Thoracic aorta (tissue), 2 donors: ENCODE results near the gene KATNBL1. TPM values are rescaled to one million over a fixed set of nuclear protein-coding genes. Genes with fewer than 3 reads are reported as not detected.
"Not testable (repeated sequence)": the region's sequence is repeated elsewhere in the genome, so short reads cannot be mapped to it uniquely, and the experiment has no call there.

Experiments used
- ATAC-seq: fragments of 150-250 bp; one replicate; pipeline ENCODE4 v1.8.0; 2017; ENCODE audit warnings: low read depth; ENCODE audit not compliant: insufficient number of reproducible peaks, low FRiP score
- DNase-seq: peaks from one replicate; pipeline ENCODE4 v3.0.0-alpha.2; 2020; ENCODE audit warnings: low spot score
- H3K27ac ChIP-seq, 2 donors: fragments of 200-600 bp; sonication (generic); 1 replicate in 1 of 2; 2 replicates in 1 of 2; pipeline ENCODE4 v1.5.1; 2016; ENCODE audit warnings: mild to moderate bottlenecking in 2 of 2, moderate library complexity in 2 of 2
- H3K27me3 ChIP-seq: fragments of 200-600 bp; sonication (generic); replicated peaks from 2 replicates; pipeline ENCODE4 v1.6.0; 2016; ENCODE audit warnings: mild to moderate bottlenecking; ENCODE audit not compliant: insufficient read depth
- H3K36me3 ChIP-seq: fragments of 200-600 bp; sonication (generic); one replicate; pipeline ENCODE4 v1.5.1; 2016
- H3K4me1 ChIP-seq, 2 donors: fragments of 200-600 bp; sonication (generic); 1 replicate in 1 of 2; 2 replicates in 1 of 2; pipeline versions ENCODE4 v1.5.1 to v1.6.0; 2016; ENCODE audit warnings: low read depth in 2 of 2, mild to moderate bottlenecking in 1 of 2; ENCODE audit not compliant: control insufficient read depth in 1 of 2
- H3K4me3 ChIP-seq: fragments of 200-600 bp; sonication (generic); 2 replicates; pipeline ENCODE4 v1.5.1; 2016; ENCODE audit warnings: mild to moderate bottlenecking
- H3K9me3 ChIP-seq: fragments of 200-600 bp; sonication (generic); 2 replicates; pipeline ENCODE4 v1.5.1; 2016
- CTCF ChIP-seq: fragments of 200-600 bp; sonication (generic); IDR thresholded peaks from one replicate; pipeline ENCODE4 v1.5.1; 2019; ENCODE audit warnings: antibody characterized with exemption
- total RNA-seq, 2 donors: library from RNA; depleted of rRNA; stranded (reverse); fragments of >200 nt; gene quantifications; one replicate each; pipeline versions ENCODE4 v1.1.0 to v1.2.3, GENCODE V29; 2016

Gene KATNBL1
- total RNA-seq, 2 donors from 2014 or later, result 61.9 to 93.8 TPM

GRCh38 chr15:34188711-34189110 is 21.2 kb downstream of the KATNBL1 start:
- no peak overlapping the region for H3K27ac ChIP-seq
- H3K4me1 ChIP-seq, result peaks cover 0 to 2% of the 10 kb centered on the region in 2 donors
- no peak for DNase-seq
- no peak for ATAC-seq
- H3K9me3 ChIP-seq, result no peaks in the 10 kb centered on the region
- no peaks in the 10 kb centered on the region for H3K27me3 ChIP-seq
- H3K36me3 ChIP-seq, result no peaks in the 10 kb centered on the region
- no peak for TF ChIP-seq CTCF
- H3K4me3 ChIP-seq, result no peak overlapping the region

GRCh38 chr15:34185666-34186065 is 24.2 kb downstream of the KATNBL1 start:
- no peak for ATAC-seq
- peaks cover 0 to 16% of the 10 kb centered on the region in 2 donors for H3K4me1 ChIP-seq
- H3K27ac ChIP-seq, result no peak overlapping the region

GRCh38 chr15:34182942-34183341 is 27.0 kb downstream of the KATNBL1 start:
- Histone ChIP-seq H3K9me3 (no peaks in the 10 kb centered on the region), H3K27me3 (no peaks in the 10 kb centered on the region), H3K27ac (no peak overlapping the region), H3K4me1 (peaks cover 0 to 14% of the 10 kb centered on the region in 2 donors), H3K36me3 (no peaks in the 10 kb centered on the region), H3K4me3 (no peak overlapping the region)
- DNase-seq (no peak), ATAC-seq (no peak)
- TF ChIP-seq CTCF, result no peak

More at GRCh38 chr15:34185666-34186065, 24.2 kb downstream of the KATNBL1 start:
- Histone ChIP-seq H3K4me3 (no peak overlapping the region), H3K36me3 (no peaks in the 10 kb centered on the region), H3K9me3 (no peaks in the 10 kb centered on the region), H3K27me3 (no peaks in the 10 kb centered on the region)
- no peak for DNase-seq
- TF ChIP-seq CTCF, result no peak

GRCh38 chr15:34179234-34179633 is 30.7 kb downstream of the KATNBL1 start:
- no peak for TF ChIP-seq CTCF
- Histone ChIP-seq H3K4me3 (no peak overlapping the region), H3K4me1 (peaks cover 0 to 14% of the 10 kb centered on the region in 2 donors), H3K27ac (no peak overlapping the region), H3K27me3 (no peaks in the 10 kb centered on the region), H3K9me3 (peaks cover 5% of the 10 kb centered on the region), H3K36me3 (no peaks in the 10 kb centered on the region)
- no peak for DNase-seq
- ATAC-seq, result no peak

GRCh38 chr15:34165987-34166573 is 43.8 kb downstream of the KATNBL1 start:
- Histone ChIP-seq H3K9me3 (peaks cover 10% of the 10 kb centered on the region), H3K36me3 (peaks cover 12% of the 10 kb centered on the region)
- H3K27ac ChIP-seq, H3K4me3 ChIP-seq, DNase-seq, H3K4me1 ChIP-seq, H3K27me3 ChIP-seq, ATAC-seq: not testable (repeated sequence)
